Subcutaneous abdominal adipose tissue (tissue), 5 donors: ENCODE data around the gene IREB2.

ENCODE experiments used
- H3K27ac ChIP-seq: one replicate; pipeline ENCODE4 v1.7.0; 2013; ENCODE audit warnings: low read depth, mild to moderate bottlenecking, inconsistent platforms, low read length, moderate library complexity
- H3K27me3 ChIP-seq, 5 donors: one replicate each; pipeline ENCODE4 v1.7.0; 2013; ENCODE audit warnings: low read length in 5 of 5, inconsistent platforms in 1 of 5; ENCODE audit not compliant: control insufficient read depth in 5 of 5, insufficient read depth in 4 of 5
- H3K36me3 ChIP-seq, 5 donors: one replicate each; pipeline ENCODE4 v1.7.0; 2013; ENCODE audit warnings: low read length in 5 of 5; ENCODE audit not compliant: control insufficient read depth in 5 of 5, insufficient read depth in 5 of 5
- H3K4me1 ChIP-seq, 5 donors: one replicate each; pipeline ENCODE4 v1.7.0; 2013; ENCODE audit warnings: low read length in 5 of 5, mild to moderate bottlenecking in 3 of 5, moderate library complexity in 1 of 5; ENCODE audit not compliant: control insufficient read depth in 5 of 5, insufficient read depth in 5 of 5
- H3K4me3 ChIP-seq, 5 donors: one replicate each; pipeline ENCODE4 v1.7.0; 2013; ENCODE audit warnings: low read length in 5 of 5, low read depth in 1 of 5
- H3K9ac ChIP-seq, 5 donors: one replicate each; pipeline ENCODE4 v1.7.0; 2013; ENCODE audit warnings: low read length in 5 of 5, mild to moderate bottlenecking in 4 of 5, moderate library complexity in 3 of 5
- H3K9me3 ChIP-seq, 5 donors: one replicate each; pipeline ENCODE4 v1.7.0; 2013; ENCODE audit warnings: low read length in 5 of 5; ENCODE audit not compliant: control insufficient read depth in 5 of 5
- donor health status: healthy.
- donor health status: healthy.
- donor health status: healthy.
- donor health status: healthy.
- donor health status: healthy.

IREB2 gene

DNA sequence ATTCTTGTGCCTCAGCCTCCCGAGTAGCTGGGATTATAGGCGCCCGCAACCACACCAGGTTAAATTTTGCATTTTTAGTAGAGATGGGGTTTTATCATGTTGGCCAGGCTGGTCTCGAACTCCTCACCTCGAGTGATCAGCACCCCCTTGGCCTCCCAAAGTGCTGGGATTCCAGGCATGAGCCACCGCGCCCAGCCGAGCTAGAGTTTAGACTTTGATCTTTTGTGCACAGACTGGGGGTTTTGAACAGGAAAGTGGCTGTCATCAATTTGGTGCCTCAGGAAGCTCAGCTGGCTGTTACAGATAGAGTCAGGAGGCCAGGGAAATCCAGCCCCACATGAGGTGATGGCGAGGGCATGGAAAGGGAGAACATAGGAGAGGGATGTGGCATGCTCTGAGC lies 19.3 kb upstream of the IREB2 start:
- H3K9me3 ChIP-seq, result no peaks in the 10 kb centered on the region
- no peak overlapping the region for H3K27ac ChIP-seq
- H3K27me3 ChIP-seq, result peaks cover 0 to 5% (median 0%) of the 10 kb centered on the region in 5 donors
- H3K4me3 ChIP-seq, result no peak overlapping the region
- peaks cover 0 to 4% (median 0%) of the 10 kb centered on the region in 5 donors for H3K4me1 ChIP-seq
- H3K36me3 ChIP-seq, result no peaks in the 10 kb centered on the region
- no peak overlapping the region for H3K9ac ChIP-seq

DNA sequence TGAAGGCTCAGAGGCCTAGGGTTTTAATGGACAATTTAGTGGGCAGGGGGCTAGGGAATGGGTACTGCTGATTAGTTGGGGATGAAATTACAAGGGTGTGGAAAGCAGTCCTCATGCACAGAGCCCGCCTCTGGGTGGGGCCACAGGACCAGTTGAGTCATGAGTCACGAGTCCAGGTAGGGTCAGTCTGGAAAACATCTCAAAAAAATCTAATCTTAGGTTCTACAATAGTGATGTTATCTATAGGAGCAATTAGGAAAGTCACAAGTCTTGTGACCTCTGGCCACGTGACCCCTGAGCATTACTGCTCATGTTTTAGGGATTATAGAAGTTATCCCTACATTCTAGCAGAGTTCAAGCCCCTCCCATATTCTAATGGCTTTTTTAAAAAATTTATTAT lies 18.6 kb upstream of the IREB2 start:
- Histone ChIP-seq H3K27ac (no peak overlapping the region), H3K9ac (no peak overlapping the region), H3K4me3 (no peak overlapping the region), H3K27me3 (peaks cover 0 to 5% (median 0%) of the 10 kb centered on the region in 5 donors), H3K9me3 (no peaks in the 10 kb centered on the region), H3K4me1 (peaks cover 0 to 4% (median 0%) of the 10 kb centered on the region in 5 donors), H3K36me3 (no peaks in the 10 kb centered on the region)

GRCh38 chr15:78420220-78420619 lies 17.8 kb upstream of the IREB2 start:
- Histone ChIP-seq H3K27me3 (peaks cover 0 to 8% (median 0%) of the 10 kb centered on the region in 5 donors), H3K9me3 (no peaks in the 10 kb centered on the region), H3K9ac (no peak overlapping the region), H3K4me1 (peaks cover 0 to 4% (median 0%) of the 10 kb centered on the region in 5 donors), H3K4me3 (no peak overlapping the region), H3K36me3 (no peaks in the 10 kb centered on the region), H3K27ac (no peak overlapping the region)

GRCh38 chr15:78420766-78421165 lies 17.2 kb upstream of the IREB2 start:
- Histone ChIP-seq H3K27ac (no peak overlapping the region), H3K9me3 (no peaks in the 10 kb centered on the region), H3K27me3 (peaks cover 0 to 8% (median 0%) of the 10 kb centered on the region in 5 donors), H3K4me3 (no peak overlapping the region), H3K9ac (peak overlapping the region in 1 of 5 donors; percentile 13), H3K36me3 (no peaks in the 10 kb centered on the region), H3K4me1 (peaks cover 0 to 4% (median 0%) of the 10 kb centered on the region in 5 donors)

- H3K36me3 ChIP-seq, result no peaks in the 10 kb centered on the region
- no peak overlapping the region for H3K27ac ChIP-seq
- no peaks in the 10 kb centered on the region for H3K9me3 ChIP-seq
- no peak overlapping the region for H3K4me3 ChIP-seq
- peak overlapping the region in 1 of 5 donors; percentile 13 for H3K9ac ChIP-seq
- peaks cover 0 to 8% (median 0%) of the 10 kb centered on the region in 5 donors for H3K27me3 ChIP-seq
- H3K4me1 ChIP-seq, result peaks cover 0 to 4% (median 0%) of the 10 kb centered on the region in 5 donors
Measured at GRCh38 chr15:78421238-78421965, 16.6 kb upstream of the IREB2 start.

DNA sequence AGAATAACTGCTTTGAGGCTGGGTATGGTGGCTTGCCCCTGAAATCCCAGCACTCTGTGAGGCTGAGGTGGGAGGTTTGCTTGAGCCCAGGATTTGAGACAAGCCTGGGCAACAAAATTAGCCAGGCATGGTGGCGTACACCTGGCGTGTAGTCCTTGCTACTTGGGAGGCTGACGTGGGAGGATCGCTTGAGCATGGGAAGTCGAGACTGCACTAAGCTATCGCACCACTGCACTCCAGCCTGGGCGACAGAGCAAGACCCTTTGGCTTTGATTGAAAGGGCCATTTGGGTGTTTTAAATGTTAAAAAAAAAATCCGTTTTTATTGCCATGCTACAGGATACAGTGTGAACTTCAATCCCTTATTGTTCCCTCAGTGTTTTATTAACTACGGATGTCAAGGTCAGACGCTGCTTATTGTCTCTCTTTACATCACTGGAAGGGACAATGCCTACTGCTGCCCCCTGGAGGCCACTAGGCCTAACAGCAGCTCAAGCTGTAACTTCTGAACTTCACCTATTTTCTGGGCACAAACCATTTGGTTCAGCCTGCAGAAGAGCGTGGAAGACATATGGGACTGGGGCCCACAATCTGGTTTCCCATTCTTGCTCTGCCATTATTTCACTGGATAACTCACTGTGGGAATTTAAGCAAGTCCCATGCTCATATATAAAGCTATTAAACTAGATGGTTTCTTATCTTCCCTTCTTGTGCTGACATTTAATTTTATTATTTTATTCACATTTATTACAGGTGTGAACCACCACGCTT lies 15.3 kb upstream of the IREB2 start:
- Histone ChIP-seq H3K36me3 (no peaks in the 10 kb centered on the region), H3K4me3 (no peak overlapping the region), H3K9me3 (no peaks in the 10 kb centered on the region), H3K4me1 (peaks cover 0 to 4% (median 0%) of the 10 kb centered on the region in 5 donors), H3K27me3 (peaks cover 0 to 8% (median 0%) of the 10 kb centered on the region in 5 donors), H3K27ac (no peak overlapping the region), H3K9ac (no peak overlapping the region)

DNA sequence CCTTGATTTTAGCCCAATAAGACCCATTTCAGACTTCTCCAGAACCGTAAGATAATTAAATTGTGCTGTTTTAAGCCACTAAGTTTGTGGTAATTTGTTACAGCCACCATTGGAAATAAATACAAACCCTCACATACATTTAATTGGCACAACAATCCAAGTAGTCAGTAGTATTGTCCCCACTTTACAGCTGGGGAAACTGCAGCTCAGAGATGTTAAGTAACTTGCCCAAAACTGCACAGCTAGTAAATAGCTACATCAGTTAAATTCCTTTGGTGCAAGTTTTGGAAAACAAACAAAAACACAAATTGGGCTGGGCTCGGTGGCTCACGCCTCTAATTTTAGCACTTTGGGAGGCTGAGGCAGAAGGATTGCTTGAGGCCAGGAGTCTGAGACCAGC lies 13.3 kb upstream of the IREB2 start:
- H3K4me1 ChIP-seq, result peaks cover 0 to 4% (median 0%) of the 10 kb centered on the region in 5 donors
- H3K27me3 ChIP-seq, result peaks cover 0 to 8% (median 0%) of the 10 kb centered on the region in 5 donors
- no peak overlapping the region for H3K9ac ChIP-seq
- H3K9me3 ChIP-seq, result no peaks in the 10 kb centered on the region
- H3K4me3 ChIP-seq, result no peak overlapping the region
- H3K27ac ChIP-seq, result no peak overlapping the region
- no peaks in the 10 kb centered on the region for H3K36me3 ChIP-seq

GRCh38 chr15:78425643-78426042 lies 12.4 kb upstream of the IREB2 start:
- Histone ChIP-seq H3K4me3 (no peak overlapping the region), H3K27me3 (peaks cover 0 to 8% (median 1%) of the 10 kb centered on the region in 5 donors), H3K36me3 (no peaks in the 10 kb centered on the region), H3K27ac (no peak overlapping the region), H3K9me3 (no peaks in the 10 kb centered on the region), H3K9ac (no peak overlapping the region), H3K4me1 (peaks cover 0 to 4% (median 0%) of the 10 kb centered on the region in 5 donors)

DNA sequence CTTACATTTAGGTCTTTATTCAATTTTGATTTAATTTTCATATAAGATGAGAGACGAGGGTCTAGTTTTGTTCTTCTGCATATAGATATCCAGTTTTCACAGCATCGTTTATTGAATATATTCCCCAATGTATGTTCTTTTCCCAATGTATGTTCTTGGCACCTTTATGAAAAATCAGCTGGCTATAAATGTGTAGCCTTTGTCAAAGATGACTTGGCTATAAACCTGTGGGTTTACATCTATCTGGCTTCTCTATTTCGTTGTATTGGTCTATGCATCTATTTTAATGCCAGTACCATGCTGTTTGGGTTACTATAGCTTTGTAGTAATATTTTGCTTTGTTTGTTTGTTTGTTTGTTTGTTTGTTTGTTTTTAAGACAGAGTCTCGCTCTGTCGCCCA lies 11.7 kb upstream of the IREB2 start:
- no peak overlapping the region for H3K9ac ChIP-seq
- H3K4me1 ChIP-seq, result peaks cover 0 to 4% (median 0%) of the 10 kb centered on the region in 5 donors
- H3K4me3 ChIP-seq, result no peak overlapping the region
- no peak overlapping the region for H3K27ac ChIP-seq
- no peaks in the 10 kb centered on the region for H3K9me3 ChIP-seq
- no peaks in the 10 kb centered on the region for H3K36me3 ChIP-seq
- peaks cover 0 to 7% (median 3%) of the 10 kb centered on the region in 5 donors for H3K27me3 ChIP-seq

DNA sequence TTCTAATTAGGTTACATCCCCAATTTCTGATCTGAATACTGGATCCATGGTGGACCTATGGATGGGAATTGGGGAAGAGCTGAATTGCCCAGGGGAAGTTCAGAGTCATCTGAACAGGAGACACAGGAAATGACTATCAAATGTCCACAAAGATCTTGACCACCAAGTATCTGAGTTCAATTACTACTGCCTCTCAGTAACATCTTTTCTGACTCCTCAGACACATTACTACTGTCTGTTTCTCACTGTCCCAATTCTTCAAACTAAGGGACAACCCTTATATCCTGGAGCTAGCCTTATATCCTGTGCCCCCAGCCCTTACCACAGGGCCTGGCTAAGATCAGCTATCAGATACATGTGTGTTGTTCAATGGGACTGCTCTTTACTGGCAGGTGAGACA lies 10.1 kb upstream of the IREB2 start:
- H3K4me3 ChIP-seq, result no peak overlapping the region
- no peaks in the 10 kb centered on the region for H3K9me3 ChIP-seq
- no peak overlapping the region for H3K27ac ChIP-seq
- no peak overlapping the region for H3K9ac ChIP-seq
- peaks cover 0 to 5% (median 0%) of the 10 kb centered on the region in 5 donors for H3K4me1 ChIP-seq
- H3K27me3 ChIP-seq, result peaks cover 0 to 7% (median 3%) of the 10 kb centered on the region in 5 donors
- no peaks in the 10 kb centered on the region for H3K36me3 ChIP-seq
